Measurements from ENCODE around the gene NCOA1.

NCOA1 gene

GRCh38 chr2:24814516-24814915, 323.5 kb downstream of the NCOA1 start:
- no peak for TF ChIP-seq CSRNP3 (CRISPR knock-in tag; IDR thresholded peaks at IDR 0.05)
- TF ChIP-seq TCF4 (CRISPR knock-in tag; IDR thresholded peaks at IDR 0.05; ENCODE audit: borderline replicate concordance), result no peak
- no peak for TF ChIP-seq SNAI2 (CRISPR knock-in tag; IDR thresholded peaks at IDR 0.05)
- TF ChIP-seq PPARA (CRISPR knock-in tag; IDR thresholded peaks at IDR 0.05; ENCODE audit: borderline replicate concordance), result no peak
- TF ChIP-seq ZNF70 (CRISPR knock-in tag; IDR thresholded peaks at IDR 0.05), result no peak
- no peak for TF ChIP-seq BACH2 (CRISPR knock-in tag; IDR thresholded peaks at IDR 0.05; ENCODE audit: borderline replicate concordance)
- no peak for TF ChIP-seq ISL1 (CRISPR knock-in tag; IDR thresholded peaks at IDR 0.05)
- TF ChIP-seq GLIS3 (CRISPR knock-in tag; IDR thresholded peaks at IDR 0.05), result no peak
- TF ChIP-seq OSR1 (CRISPR knock-in tag; IDR thresholded peaks at IDR 0.05), result no peak
- no peak for ATAC-seq

GRCh38 chr2:24815171-24815570, 324.1 kb downstream of the NCOA1 start:
- no peak for TF ChIP-seq OSR1 (CRISPR knock-in tag; IDR thresholded peaks at IDR 0.05)
- no peak for TF ChIP-seq CSDC2 (CRISPR knock-in tag; IDR thresholded peaks at IDR 0.05)
- TF ChIP-seq TOX (CRISPR knock-in tag; IDR thresholded peaks at IDR 0.05; ENCODE audit: borderline replicate concordance), result no peak
- no peak for TF ChIP-seq ARNTL (CRISPR knock-in tag; IDR thresholded peaks at IDR 0.05; ENCODE audit: borderline replicate concordance, low read depth)
- TF ChIP-seq TSHZ2 (CRISPR knock-in tag; IDR thresholded peaks at IDR 0.05), result no peak
- no peak for TF ChIP-seq PATZ1 (CRISPR knock-in tag; IDR thresholded peaks at IDR 0.05; ENCODE audit: borderline replicate concordance)
- no peak for TF ChIP-seq PPARA (CRISPR knock-in tag; IDR thresholded peaks at IDR 0.05; ENCODE audit: borderline replicate concordance)
- TF ChIP-seq RARB (CRISPR knock-in tag; IDR thresholded peaks at IDR 0.05), result no peak
- TF ChIP-seq POU6F1 (CRISPR knock-in tag; IDR thresholded peaks at IDR 0.05; ENCODE audit: borderline replicate concordance, low read depth), result no peak
- TF ChIP-seq ESRRG (CRISPR knock-in tag; IDR thresholded peaks at IDR 0.05), result no peak
- TF ChIP-seq ZFP3 (CRISPR knock-in tag; IDR thresholded peaks at IDR 0.05), result no peak
- no peak for ATAC-seq

- no peak; the same call in 2 of the 3 replicates for ATAC-seq
- no peak for TF ChIP-seq ISL1 (CRISPR knock-in tag; IDR thresholded peaks at IDR 0.05)
- TF ChIP-seq RARB (CRISPR knock-in tag; IDR thresholded peaks at IDR 0.05), result no peak
- TF ChIP-seq CSDC2 (CRISPR knock-in tag; IDR thresholded peaks at IDR 0.05), result no peak
- TF ChIP-seq PPARA (CRISPR knock-in tag; IDR thresholded peaks at IDR 0.05; ENCODE audit: borderline replicate concordance), result no peak
- no peak for TF ChIP-seq PATZ1 (CRISPR knock-in tag; IDR thresholded peaks at IDR 0.05; ENCODE audit: borderline replicate concordance)
- TF ChIP-seq ZC3H10 (CRISPR knock-in tag; IDR thresholded peaks at IDR 0.05), result no peak
- no peak for TF ChIP-seq TOX (CRISPR knock-in tag; IDR thresholded peaks at IDR 0.05; ENCODE audit: borderline replicate concordance)
- TF ChIP-seq TSHZ2 (CRISPR knock-in tag; IDR thresholded peaks at IDR 0.05), result no peak
These were observed 325.4 kb downstream of the NCOA1 start for GRCh38 chr2:24816404-24816803.

Measured in SK-N-SH treated with all-trans-retinoic acid at 6 μM for 48 hours (cell line).